CD14-positive monocyte (primary cell): ENCODE data around the gene ARFGAP2. TPM values are rescaled to one million over a fixed set of nuclear protein-coding genes. Genes with fewer than 3 reads are reported as not detected.

Experiments
- DNase-seq, 3 donors: peaks; one replicate each; pipeline ENCODE4 v3.0.0-alpha.2; 2011 to 2022
- H2AFZ ChIP-seq: 2 replicates; pipeline ENCODE4 v1.6.0; 2012; ENCODE audit warnings: mild to moderate bottlenecking, low read depth, low read length, inconsistent platforms; ENCODE audit not compliant: insufficient read depth, poor library complexity, severe bottlenecking
- H3K27ac ChIP-seq, 2 donors: 1 replicate in 1 of 2; 2 replicates in 1 of 2; pipeline ENCODE4 v1.5.1; 2012 to 2013; ENCODE audit warnings: low read length in 2 of 2, control low read depth in 1 of 2, inconsistent platforms in 1 of 2, low read depth in 1 of 2, mild to moderate bottlenecking in 1 of 2
- H3K27me3 ChIP-seq, 2 donors: one replicate each; pipeline versions ENCODE4 v1.6.0 to v1.6.1; 2011 to 2013; ENCODE audit warnings: low read length in 2 of 2; ENCODE audit not compliant: control insufficient read depth in 2 of 2, insufficient read depth in 2 of 2
- H3K36me3 ChIP-seq, 2 donors: replicated peaks in 1 of 2; 1 replicate in 1 of 2; 2 replicates in 1 of 2; pipeline versions ENCODE4 v1.5.1 to v1.6.1; 2012 to 2013; ENCODE audit warnings: low read length in 2 of 2, control low read depth in 1 of 2, inconsistent platforms in 1 of 2, mild to moderate bottlenecking in 1 of 2; ENCODE audit not compliant: insufficient read depth in 2 of 2, control insufficient read depth in 1 of 2
- H3K4me1 ChIP-seq, 2 donors: 1 replicate in 1 of 2; 2 replicates in 1 of 2; pipeline versions ENCODE4 v1.5.1 to v1.6.1; 2012 to 2013; ENCODE audit warnings: low read length in 2 of 2, control low read depth in 1 of 2, inconsistent platforms in 1 of 2, mild to moderate bottlenecking in 1 of 2, moderate library complexity in 1 of 2; ENCODE audit not compliant: insufficient read depth in 2 of 2, control insufficient read depth in 1 of 2
- H3K4me2 ChIP-seq: replicated peaks from 2 replicates; pipeline ENCODE3; 2012; ENCODE audit warnings: low read length, moderate library complexity, mild to moderate bottlenecking; ENCODE audit not compliant: poor library complexity, severe bottlenecking; ENCODE audit errors: extremely low read depth
- H3K4me3 ChIP-seq, 3 experiments: fragments of 200-600 bp in 1 of 3; sonication (generic) in 1 of 3; replicated peaks in 1 of 3; 1 replicate in 2 of 3; 2 replicates in 1 of 3; pipeline ENCODE4 v1.5.1; 2011 to 2013; ENCODE audit warnings: low read length in 3 of 3, mild to moderate bottlenecking in 3 of 3, control low read depth in 2 of 3, low read depth in 2 of 3, inconsistent platforms in 1 of 3, moderate library complexity in 1 of 3
- H3K79me2 ChIP-seq: 2 replicates; pipeline ENCODE4 v1.6.0; 2012; ENCODE audit warnings: mild to moderate bottlenecking, control low read depth, inconsistent platforms, low read length, moderate library complexity; ENCODE audit not compliant: insufficient read depth
- H3K9ac ChIP-seq: 2 replicates; pipeline ENCODE4 v1.6.0; 2017; ENCODE audit warnings: low read length, mild to moderate bottlenecking; ENCODE audit not compliant: insufficient read depth, poor library complexity, severe bottlenecking
- H3K9me3 ChIP-seq, 2 donors: replicated peaks in 1 of 2; 1 replicate in 1 of 2; 2 replicates in 1 of 2; pipeline versions ENCODE4 v1.5.1 to v1.6.1; 2012 to 2013; ENCODE audit warnings: low read length in 2 of 2, control low read depth in 1 of 2; ENCODE audit not compliant: control insufficient read depth in 1 of 2, insufficient read depth in 1 of 2
- H4K20me1 ChIP-seq: 2 replicates; pipeline ENCODE4 v1.6.0; 2012; ENCODE audit warnings: mild to moderate bottlenecking, low read length, control low read depth, moderate library complexity; ENCODE audit not compliant: insufficient read depth
- H3K27ac Mint-ChIP-seq, 7 donors: one replicate each; pipeline ENCODE4 v1.8.0; 2020; ENCODE audit warnings: mild to moderate bottlenecking in 7 of 7, mixed read lengths in 7 of 7, moderate library complexity in 6 of 7, inconsistent platforms in 2 of 7
- H3K27me3 Mint-ChIP-seq, 3 donors: one replicate each; pipeline ENCODE4 v1.8.0; 2021 to 2022; ENCODE audit warnings: low read depth in 3 of 3, mild to moderate bottlenecking in 3 of 3, mixed read lengths in 3 of 3, moderate library complexity in 3 of 3, inconsistent platforms in 1 of 3
- H3K36me3 Mint-ChIP-seq, 2 donors: one replicate each; pipeline ENCODE4 v1.8.0; 2020; ENCODE audit warnings: mixed read lengths in 2 of 2, inconsistent platforms in 1 of 2, mild to moderate bottlenecking in 1 of 2
- H3K4me1 Mint-ChIP-seq: one replicate; pipeline ENCODE4 v1.8.0; 2020; ENCODE audit warnings: mild to moderate bottlenecking, mixed read lengths
- H3K4me3 Mint-ChIP-seq, 2 donors: one replicate each; pipeline ENCODE4 v1.8.0; 2020; ENCODE audit warnings: mild to moderate bottlenecking in 2 of 2, mixed read lengths in 2 of 2, moderate library complexity in 1 of 2
- H3K9me3 Mint-ChIP-seq, 7 donors: one replicate each; pipeline ENCODE4 v1.8.0; 2020 to 2022; ENCODE audit warnings: mixed read lengths in 7 of 7, mild to moderate bottlenecking in 6 of 7, moderate library complexity in 6 of 7, inconsistent platforms in 2 of 7
- CTCF ChIP-seq: fragments of 200-600 bp; IDR thresholded peaks from one replicate; pipeline ENCODE4 v1.8.0; 2022; ENCODE audit warnings: antibody characterized with exemption, mild to moderate bottlenecking
- WGBS: methylation state at CpG from one replicate; pipeline ENCODE4 v1.1.5; 2013; ENCODE audit warnings: missing lambda C conversion rate; ENCODE audit not compliant: insufficient coverage; 5-methylcytosine and 5-hydroxymethylcytosine counted together
- intact Hi-C, 2 donors: fragments of 100-400 bp; cut with micrococcal nuclease; formaldehyde crosslinking; loops; one replicate each; pipeline versions ENCODE4 v1.15.0 to v1.15.1; 2023
- polyA plus RNA-seq, 3 donors: library from polyadenylated mRNA; depleted of rRNA in 1 of 3; unstranded in 2 of 3; stranded (reverse) in 1 of 3; fragments of 300-500 nt in 2 of 3; fragments of >200 nt in 1 of 3; fragmentation: Illumina TruSeq in 2 of 3; gene quantifications; 1 replicate in 2 of 3; 2 replicates in 1 of 3; pipeline ENCODE4 v1.2.3, GENCODE V29; 2012 to 2021

ARFGAP2 gene
- polyA plus RNA-seq, 3 donors: 59.7 to 129 (median 61.0) TPM

- Histone ChIP-seq H3K27ac (peak overlapping the region in 1 of 2 donors; percentile 43), H3K79me2 (peaks cover 56% of the 10 kb centered on the region), H3K27me3 (no peaks in the 10 kb centered on the region), H3K9ac (no peak overlapping the region), H3K4me1 (peaks cover 24% of the 10 kb centered on the region in 2 donors), H3K9me3 (no peaks in the 10 kb centered on the region), H3K4me2 (no peak overlapping the region), H2AFZ (no peak overlapping the region), H3K36me3 (peaks cover 0 to 21% of the 10 kb centered on the region in 2 donors), H3K4me3 (no peak overlapping the region), H4K20me1 (no peaks in the 10 kb centered on the region)
- WGBS: no CpG with 5 or more reads among the region's 1 CpG
- DNase-seq: no peak
- H3K9me3 Mint-ChIP-seq: no peaks in the 10 kb centered on the region
- H3K36me3 Mint-ChIP-seq: peaks cover 24 to 47% of the 10 kb centered on the region in 2 donors
- peaks cover 42% of the 10 kb centered on the region for H3K4me1 Mint-ChIP-seq
- H3K27me3 Mint-ChIP-seq: no peaks in the 10 kb centered on the region
- no peak overlapping the region for H3K4me3 Mint-ChIP-seq
- intact Hi-C loops: no loop called here
- peak overlapping the region in 5 of 7 donors; percentile 1 to 52 (median 21) for H3K27ac Mint-ChIP-seq
- no peak for TF ChIP-seq CTCF
Observed at GRCh38 chr11:47220401-47220821, 43.7 kb upstream of the ARFGAP2 start.

- Histone ChIP-seq H3K4me1 (peaks cover 15 to 29% of the 10 kb centered on the region in 2 donors), H3K4me3 (peak overlapping the region; percentile 79 to 99 (median 81)), H3K4me2 (peak overlapping the region; percentile 100), H3K27me3 (no peaks in the 10 kb centered on the region), H4K20me1 (no peaks in the 10 kb centered on the region), H2AFZ (peak overlapping the region; percentile 93), H3K9me3 (no peaks in the 10 kb centered on the region), H3K27ac (peak overlapping the region in 1 of 2 donors; percentile 93), H3K36me3 (peaks cover 0 to 10% of the 10 kb centered on the region in 2 donors), H3K9ac (peak overlapping the region; percentile 81), H3K79me2 (peaks cover 51% of the 10 kb centered on the region)
- Mint-ChIP-seq H3K27me3 (no peaks in the 10 kb centered on the region), H3K4me3 (peak overlapping the region; percentile 98 to 100), H3K4me1 (peaks cover 32% of the 10 kb centered on the region), H3K9me3 (no peaks in the 10 kb centered on the region), H3K27ac (peak overlapping the region; percentile 63 to 97 (median 83)), H3K36me3 (peaks cover 18 to 26% of the 10 kb centered on the region in 2 donors)
- intact Hi-C loops: loop anchor here (5.0 kb wide), 2 partner anchors 36 to 39 kb away; partner anchors contain the start of gene ARFGAP2 (in 2 of the 2)
- peak; percentile 23 to 79 (median 63) for DNase-seq
- 17% methylated on average over 11 of the region's 12 CpGs for WGBS
- no peak for TF ChIP-seq CTCF
Observed at GRCh38 chr11:47216121-47216798, 39.6 kb upstream of the ARFGAP2 start.
